H1 (cell line): ENCODE data around the gene INSYN2A. TPM values are rescaled to one million over a fixed set of nuclear protein-coding genes. Genes with fewer than 3 reads are reported as not detected.

Experiments used
- HDAC6 ChIP-seq: IDR thresholded peaks from one replicate; pipeline ENCODE4 v1.7.1; 2012; ENCODE audit warnings: low read depth, mild to moderate bottlenecking, inconsistent platforms, low read length, moderate library complexity
- RFX5 ChIP-seq: IDR thresholded peaks from 2 replicates; pipeline ENCODE4 v1.6.1; 2011; ENCODE audit warnings: low read depth, low read length, improper control_type of control experiment, borderline replicate concordance
- ZNF274 ChIP-seq: IDR thresholded peaks from 2 replicates; pipeline ENCODE4 v1.7.0; 2012; ENCODE audit warnings: low read length, borderline replicate concordance; ENCODE audit errors: extremely low read depth
- polyA plus RNA-seq, 7 experiments: library from polyadenylated mRNA; depleted of rRNA in 3 of 7; stranded (reverse) in 5 of 7; unstranded in 2 of 7; fragments of >200 nt in 5 of 7; fragments of 200-250 nt in 2 of 7; gene quantifications; 1 replicate in 5 of 7; 2 replicates in 1 of 7; 4 replicates in 1 of 7; pipeline versions ENCODE4 v1.2.1 to v1.2.3, GENCODE V29; 2011 to 2013; ENCODE audit warnings: missing spikeins in 2 of 7, mixed read lengths in 2 of 7
- total RNA-seq: library from RNA; stranded (reverse); fragmentation: NEBNext Ultra II Directional; extraction: Animal tissue kit (Norgen Biotek cat#: 25700); gene quantifications from 2 replicates; pipeline ENCODE4 v1.2.1, GENCODE V29; 2021
- TF ChIP-seq, protein P1 (sequence below): IDR thresholded peaks from 2 replicates; pipeline ENCODE4 v1.6.1; 2011; ENCODE audit warnings: low read length, improper control_type of control experiment
- TF ChIP-seq, protein P2 (sequence below): IDR thresholded peaks from 2 replicates; pipeline ENCODE4 v1.6.1; 2011; ENCODE audit warnings: low read depth, mild to moderate bottlenecking, low read length; ENCODE audit not compliant: insufficient read depth
- TF ChIP-seq, protein P3 (sequence below): IDR thresholded peaks from 2 replicates; pipeline ENCODE4 v1.6.1; 2012; ENCODE audit warnings: inconsistent platforms
- TF ChIP-seq, protein P4 (sequence below): fragments of 300-600 bp; sonication (generic); IDR thresholded peaks from 2 replicates; pipeline ENCODE4 v1.7.1; 2012; ENCODE audit warnings: low read length, moderate library complexity, mild to moderate bottlenecking, inconsistent platforms; ENCODE audit not compliant: insufficient replicate concordance

Gene INSYN2A
- total and polyA plus RNA-seq, 2 of the 8 experiments (the other 6 are each of a cell fraction or from before 2014, with no cell fraction given): 0.11 to 0.19 TPM

DNA sequence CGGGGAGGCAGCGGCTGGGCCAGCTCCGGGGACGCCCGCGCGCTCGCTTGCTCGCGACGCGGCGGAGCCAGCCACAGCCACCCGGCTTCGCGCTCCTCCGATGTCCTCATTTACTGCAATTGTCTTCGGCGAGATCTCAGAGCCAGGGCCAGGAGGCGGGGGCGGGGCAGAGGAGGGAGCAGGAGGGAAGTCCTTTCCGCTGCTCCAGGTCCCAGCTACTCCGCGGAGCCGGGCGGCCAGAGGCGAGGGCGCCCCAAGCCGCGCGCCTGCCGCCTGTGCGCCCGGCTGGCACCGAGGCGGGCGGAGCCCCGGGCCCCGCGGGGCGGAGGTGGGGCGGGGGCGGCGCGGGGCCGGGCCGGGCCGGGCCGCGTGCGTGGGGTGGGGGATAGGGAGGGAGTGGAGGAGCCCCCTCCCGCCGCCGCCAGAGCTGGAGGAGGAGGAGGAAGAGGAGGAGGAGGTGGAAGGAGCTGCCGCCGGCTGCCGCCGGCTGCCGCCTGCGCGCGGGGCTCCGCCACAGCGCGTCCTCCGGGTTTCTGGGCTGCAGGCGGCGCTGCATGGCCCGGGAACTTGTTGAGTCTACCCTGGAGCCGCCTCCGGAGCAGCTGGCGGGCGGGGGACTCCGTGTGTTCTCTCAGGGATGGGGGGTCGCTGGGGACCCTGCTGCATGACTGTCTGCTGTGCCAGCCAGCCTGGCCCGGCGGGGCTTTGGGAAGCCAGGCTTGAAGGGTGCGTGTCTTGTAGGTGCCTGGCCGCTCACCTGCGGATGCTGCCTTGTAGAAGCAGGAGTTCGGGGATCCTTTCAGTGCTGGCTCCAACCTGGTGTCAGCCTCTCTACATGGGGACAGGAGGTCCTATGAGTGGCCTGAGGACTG, at the start of gene INSYN2A (continued):
- TF ChIP-seq, protein P1, sequence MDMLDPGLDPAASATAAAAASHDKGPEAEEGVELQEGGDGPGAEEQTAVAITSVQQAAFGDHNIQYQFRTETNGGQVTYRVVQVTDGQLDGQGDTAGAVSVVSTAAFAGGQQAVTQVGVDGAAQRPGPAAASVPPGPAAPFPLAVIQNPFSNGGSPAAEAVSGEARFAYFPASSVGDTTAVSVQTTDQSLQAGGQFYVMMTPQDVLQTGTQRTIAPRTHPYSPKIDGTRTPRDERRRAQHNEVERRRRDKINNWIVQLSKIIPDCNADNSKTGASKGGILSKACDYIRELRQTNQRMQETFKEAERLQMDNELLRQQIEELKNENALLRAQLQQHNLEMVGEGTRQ: no peak
- TF ChIP-seq, protein P2, sequence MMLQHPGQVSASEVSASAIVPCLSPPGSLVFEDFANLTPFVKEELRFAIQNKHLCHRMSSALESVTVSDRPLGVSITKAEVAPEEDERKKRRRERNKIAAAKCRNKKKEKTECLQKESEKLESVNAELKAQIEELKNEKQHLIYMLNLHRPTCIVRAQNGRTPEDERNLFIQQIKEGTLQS: no peak
- no peak for TF ChIP-seq ZNF274
- no peak for TF ChIP-seq HDAC6
- TF ChIP-seq, protein P3, sequence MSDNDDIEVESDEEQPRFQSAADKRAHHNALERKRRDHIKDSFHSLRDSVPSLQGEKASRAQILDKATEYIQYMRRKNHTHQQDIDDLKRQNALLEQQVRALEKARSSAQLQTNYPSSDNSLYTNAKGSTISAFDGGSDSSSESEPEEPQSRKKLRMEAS: no peak; the same call in 1 of the 2 replicates
- TF ChIP-seq, protein P4, sequence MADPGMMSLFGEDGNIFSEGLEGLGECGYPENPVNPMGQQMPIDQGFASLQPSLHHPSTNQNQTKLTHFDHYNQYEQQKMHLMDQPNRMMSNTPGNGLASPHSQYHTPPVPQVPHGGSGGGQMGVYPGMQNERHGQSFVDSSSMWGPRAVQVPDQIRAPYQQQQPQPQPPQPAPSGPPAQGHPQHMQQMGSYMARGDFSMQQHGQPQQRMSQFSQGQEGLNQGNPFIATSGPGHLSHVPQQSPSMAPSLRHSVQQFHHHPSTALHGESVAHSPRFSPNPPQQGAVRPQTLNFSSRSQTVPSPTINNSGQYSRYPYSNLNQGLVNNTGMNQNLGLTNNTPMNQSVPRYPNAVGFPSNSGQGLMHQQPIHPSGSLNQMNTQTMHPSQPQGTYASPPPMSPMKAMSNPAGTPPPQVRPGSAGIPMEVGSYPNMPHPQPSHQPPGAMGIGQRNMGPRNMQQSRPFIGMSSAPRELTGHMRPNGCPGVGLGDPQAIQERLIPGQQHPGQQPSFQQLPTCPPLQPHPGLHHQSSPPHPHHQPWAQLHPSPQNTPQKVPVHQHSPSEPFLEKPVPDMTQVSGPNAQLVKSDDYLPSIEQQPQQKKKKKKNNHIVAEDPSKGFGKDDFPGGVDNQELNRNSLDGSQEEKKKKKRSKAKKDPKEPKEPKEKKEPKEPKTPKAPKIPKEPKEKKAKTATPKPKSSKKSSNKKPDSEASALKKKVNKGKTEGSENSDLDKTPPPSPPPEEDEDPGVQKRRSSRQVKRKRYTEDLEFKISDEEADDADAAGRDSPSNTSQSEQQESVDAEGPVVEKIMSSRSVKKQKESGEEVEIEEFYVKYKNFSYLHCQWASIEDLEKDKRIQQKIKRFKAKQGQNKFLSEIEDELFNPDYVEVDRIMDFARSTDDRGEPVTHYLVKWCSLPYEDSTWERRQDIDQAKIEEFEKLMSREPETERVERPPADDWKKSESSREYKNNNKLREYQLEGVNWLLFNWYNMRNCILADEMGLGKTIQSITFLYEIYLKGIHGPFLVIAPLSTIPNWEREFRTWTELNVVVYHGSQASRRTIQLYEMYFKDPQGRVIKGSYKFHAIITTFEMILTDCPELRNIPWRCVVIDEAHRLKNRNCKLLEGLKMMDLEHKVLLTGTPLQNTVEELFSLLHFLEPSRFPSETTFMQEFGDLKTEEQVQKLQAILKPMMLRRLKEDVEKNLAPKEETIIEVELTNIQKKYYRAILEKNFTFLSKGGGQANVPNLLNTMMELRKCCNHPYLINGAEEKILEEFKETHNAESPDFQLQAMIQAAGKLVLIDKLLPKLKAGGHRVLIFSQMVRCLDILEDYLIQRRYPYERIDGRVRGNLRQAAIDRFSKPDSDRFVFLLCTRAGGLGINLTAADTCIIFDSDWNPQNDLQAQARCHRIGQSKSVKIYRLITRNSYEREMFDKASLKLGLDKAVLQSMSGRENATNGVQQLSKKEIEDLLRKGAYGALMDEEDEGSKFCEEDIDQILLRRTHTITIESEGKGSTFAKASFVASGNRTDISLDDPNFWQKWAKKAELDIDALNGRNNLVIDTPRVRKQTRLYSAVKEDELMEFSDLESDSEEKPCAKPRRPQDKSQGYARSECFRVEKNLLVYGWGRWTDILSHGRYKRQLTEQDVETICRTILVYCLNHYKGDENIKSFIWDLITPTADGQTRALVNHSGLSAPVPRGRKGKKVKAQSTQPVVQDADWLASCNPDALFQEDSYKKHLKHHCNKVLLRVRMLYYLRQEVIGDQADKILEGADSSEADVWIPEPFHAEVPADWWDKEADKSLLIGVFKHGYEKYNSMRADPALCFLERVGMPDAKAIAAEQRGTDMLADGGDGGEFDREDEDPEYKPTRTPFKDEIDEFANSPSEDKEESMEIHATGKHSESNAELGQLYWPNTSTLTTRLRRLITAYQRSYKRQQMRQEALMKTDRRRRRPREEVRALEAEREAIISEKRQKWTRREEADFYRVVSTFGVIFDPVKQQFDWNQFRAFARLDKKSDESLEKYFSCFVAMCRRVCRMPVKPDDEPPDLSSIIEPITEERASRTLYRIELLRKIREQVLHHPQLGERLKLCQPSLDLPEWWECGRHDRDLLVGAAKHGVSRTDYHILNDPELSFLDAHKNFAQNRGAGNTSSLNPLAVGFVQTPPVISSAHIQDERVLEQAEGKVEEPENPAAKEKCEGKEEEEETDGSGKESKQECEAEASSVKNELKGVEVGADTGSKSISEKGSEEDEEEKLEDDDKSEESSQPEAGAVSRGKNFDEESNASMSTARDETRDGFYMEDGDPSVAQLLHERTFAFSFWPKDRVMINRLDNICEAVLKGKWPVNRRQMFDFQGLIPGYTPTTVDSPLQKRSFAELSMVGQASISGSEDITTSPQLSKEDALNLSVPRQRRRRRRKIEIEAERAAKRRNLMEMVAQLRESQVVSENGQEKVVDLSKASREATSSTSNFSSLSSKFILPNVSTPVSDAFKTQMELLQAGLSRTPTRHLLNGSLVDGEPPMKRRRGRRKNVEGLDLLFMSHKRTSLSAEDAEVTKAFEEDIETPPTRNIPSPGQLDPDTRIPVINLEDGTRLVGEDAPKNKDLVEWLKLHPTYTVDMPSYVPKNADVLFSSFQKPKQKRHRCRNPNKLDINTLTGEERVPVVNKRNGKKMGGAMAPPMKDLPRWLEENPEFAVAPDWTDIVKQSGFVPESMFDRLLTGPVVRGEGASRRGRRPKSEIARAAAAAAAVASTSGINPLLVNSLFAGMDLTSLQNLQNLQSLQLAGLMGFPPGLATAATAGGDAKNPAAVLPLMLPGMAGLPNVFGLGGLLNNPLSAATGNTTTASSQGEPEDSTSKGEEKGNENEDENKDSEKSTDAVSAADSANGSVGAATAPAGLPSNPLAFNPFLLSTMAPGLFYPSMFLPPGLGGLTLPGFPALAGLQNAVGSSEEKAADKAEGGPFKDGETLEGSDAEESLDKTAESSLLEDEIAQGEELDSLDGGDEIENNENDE: no peak
- TF ChIP-seq RFX5: no peak
